ENCODE results near the gene MUSTN1.

MUSTN1 gene

GRCh38 chr3:52843108-52843865, 8.5 kb upstream of the MUSTN1 start:
- TF ChIP-seq CTCF (IDR thresholded peaks at IDR 0.05; ENCODE audit: low read depth, low read length, missing control alignments), result no peak
- DNase-seq (ENCODE audit: low read depth), result no peak

GRCh38 chr3:52842424-52842823, 7.6 kb upstream of the MUSTN1 start:
- H3K4me3 ChIP-seq (ENCODE audit: low read depth, low read length), result no peak overlapping the region
- no peak for DNase-seq (ENCODE audit: low read depth)
- no peak for TF ChIP-seq CTCF (IDR thresholded peaks at IDR 0.05; ENCODE audit: low read depth, low read length, missing control alignments)

More at GRCh38 chr3:52843108-52843865, 8.5 kb upstream of the MUSTN1 start:
- H3K4me3 ChIP-seq (ENCODE audit: low read depth, low read length), result no peak overlapping the region

GRCh38 chr3:52841981-52842340, 7.1 kb upstream of the MUSTN1 start:
- no peak for TF ChIP-seq CTCF (IDR thresholded peaks at IDR 0.05; ENCODE audit: low read depth, low read length, missing control alignments)
- no peak overlapping the region for H3K4me3 ChIP-seq (ENCODE audit: low read depth, low read length)
- DNase-seq (ENCODE audit: low read depth), result no peak

GRCh38 chr3:52841211-52841980, 6.6 kb upstream of the MUSTN1 start:
- TF ChIP-seq CTCF (IDR thresholded peaks at IDR 0.05; ENCODE audit: low read depth, low read length, missing control alignments), result no peak
- DNase-seq (ENCODE audit: low read depth), result peak; percentile 10
- H3K4me3 ChIP-seq (ENCODE audit: low read depth, low read length), result no peak overlapping the region

GRCh38 chr3:52839892-52840545, 5.2 kb upstream of the MUSTN1 start:
- no peak overlapping the region for H3K4me3 ChIP-seq (ENCODE audit: low read depth, low read length)
- DNase-seq (ENCODE audit: low read depth), result no peak
- TF ChIP-seq CTCF (IDR thresholded peaks at IDR 0.05; ENCODE audit: low read depth, low read length, missing control alignments), result no peak

- TF ChIP-seq CTCF (IDR thresholded peaks at IDR 0.05; ENCODE audit: low read depth, low read length, missing control alignments), result no peak
- no peak overlapping the region for H3K4me3 ChIP-seq (ENCODE audit: low read depth, low read length)
- no peak for DNase-seq (ENCODE audit: low read depth)
Measured at GRCh38 chr3:52839268-52839575, 4.4 kb upstream of the MUSTN1 start.
